H1 (cell line): Measurements from ENCODE around the gene TEX14. TPM values are rescaled to one million over a fixed set of nuclear protein-coding genes. Genes with fewer than 3 reads are reported as not detected.

Experiments
- CTCF ChIA-PET: fragments of 300-600 bp; sonication (Branson Sonifier 250); formaldehyde crosslinking; loops from one replicate; lab custom pipeline; 2021; ENCODE audit not compliant: partially characterized antibody; lab: Charles Lee
- POLR2A ChIA-PET: fragments of 300-600 bp; sonication (Branson Sonifier 250); formaldehyde crosslinking; loops from one replicate; lab custom pipeline; 2021; ENCODE audit warnings: inconsistent platforms; ENCODE audit not compliant: partially characterized antibody; lab: Charles Lee
- DNase-seq, 2 experiments: peaks; one replicate each; pipeline versions ENCODE4 v3.0.0 to v3.0.0-alpha.2; 2010 to 2022; ENCODE audit warnings: low spot score in 2 of 2, low read depth in 1 of 2, mixed read lengths in 1 of 2
- FAIRE-seq: peaks from 2 replicates; lab custom pipeline; 2011; peaks lifted over from hg19 to GRCh38; lab: Jason Lieb, UNC
- H2AFZ ChIP-seq: 2 replicates; pipeline ENCODE4 v1.8.1; 2012; ENCODE audit warnings: low read length, inconsistent platforms
- H2AK5ac ChIP-seq: 2 replicates; pipeline ENCODE4 v1.6.1; 2013; ENCODE audit warnings: low read depth, low read length
- H2BK120ac ChIP-seq: replicated peaks from 2 replicates; pipeline ENCODE3; 2013; ENCODE audit warnings: low read depth, low read length, inconsistent platforms
- H2BK12ac ChIP-seq: 2 replicates; pipeline ENCODE4 v1.6.1; 2013; ENCODE audit warnings: low read depth, low read length
- H2BK15ac ChIP-seq: 2 replicates; pipeline ENCODE4 v1.6.1; 2013; ENCODE audit warnings: low read length
- H2BK20ac ChIP-seq: 2 replicates; pipeline ENCODE4 v1.6.1; 2013; ENCODE audit warnings: low read length
- H2BK5ac ChIP-seq: 2 replicates; pipeline ENCODE4 v1.6.1; 2013; ENCODE audit warnings: low read depth, low read length
- H3K14ac ChIP-seq: 2 replicates; pipeline ENCODE4 v1.6.1; 2013; ENCODE audit warnings: inconsistent platforms; ENCODE audit not compliant: insufficient read length
- H3K18ac ChIP-seq: 2 replicates; pipeline ENCODE4 v1.6.1; 2013; ENCODE audit warnings: low read length; ENCODE audit errors: extremely low read depth
- H3K23ac ChIP-seq: 2 replicates; pipeline ENCODE4 v1.6.1; 2013; ENCODE audit warnings: inconsistent platforms; ENCODE audit not compliant: insufficient read length
- H3K23me2 ChIP-seq: 2 replicates; pipeline ENCODE4 v1.6.1; 2013; ENCODE audit warnings: low read depth, low read length
- H3K27ac ChIP-seq: 2 replicates; pipeline ENCODE4 v1.6.1; 2011; ENCODE audit warnings: low read depth, low read length, inconsistent platforms
- H3K27me3 ChIP-seq, 4 experiments: replicated peaks in 1 of 4; 1 replicate in 1 of 4; 2 replicates in 3 of 4; pipeline versions ENCODE4 v1.6.1 to v1.8.1; 2011 to 2013; ENCODE audit warnings: low read length in 3 of 4, mild to moderate bottlenecking in 3 of 4, inconsistent platforms in 2 of 4, mixed read lengths in 2 of 4, moderate library complexity in 1 of 4; ENCODE audit not compliant: control insufficient read depth in 3 of 4, insufficient read depth in 3 of 4; ENCODE audit errors: extremely low read depth in 1 of 4
- H3K36me3 ChIP-seq, 4 experiments: 2 replicates each; pipeline versions ENCODE4 v1.6.1 to v1.8.1; 2011 to 2013; ENCODE audit warnings: mild to moderate bottlenecking in 4 of 4, low read length in 3 of 4, moderate library complexity in 2 of 4, control low read depth in 1 of 4, inconsistent platforms in 1 of 4; ENCODE audit not compliant: insufficient read depth in 4 of 4, control insufficient read depth in 2 of 4
- H3K4ac ChIP-seq: replicated peaks from 2 replicates; pipeline ENCODE3; 2013; ENCODE audit warnings: low read length, low read depth, mixed read lengths, inconsistent platforms; ENCODE audit not compliant: insufficient read length
- H3K4me1 ChIP-seq, 4 experiments: replicated peaks in 1 of 4; 1 replicate in 1 of 4; 2 replicates in 3 of 4; pipeline versions ENCODE4 v1.6.1 to v1.8.1; 2011 to 2013; ENCODE audit warnings: low read length in 3 of 4, inconsistent platforms in 2 of 4, mixed read lengths in 1 of 4; ENCODE audit not compliant: insufficient read depth in 4 of 4, control insufficient read depth in 3 of 4
- H3K4me2 ChIP-seq, 2 experiments: 2 replicates each; pipeline versions ENCODE4 v1.6.1 to v1.8.1; 2011 to 2013; ENCODE audit warnings: low read depth in 2 of 2, low read length in 2 of 2, control low read depth in 1 of 2, inconsistent platforms in 1 of 2, mild to moderate bottlenecking in 1 of 2; ENCODE audit not compliant: insufficient read depth in 1 of 2
- H3K4me3 ChIP-seq, 4 experiments: fragments of 200-600, 300-600 bp in 1 of 4; sonication (generic), shearing (Covaris generic), sonication (Bioruptor Twin) in 1 of 4; 2 replicates each; pipeline versions ENCODE4 v1.5.1 to v1.8.1; 2011 to 2016; ENCODE audit warnings: low read length in 4 of 4, low read depth in 3 of 4, control low read depth in 2 of 4, inconsistent platforms in 2 of 4, mild to moderate bottlenecking in 2 of 4, mixed read lengths in 1 of 4, moderate library complexity in 1 of 4; ENCODE audit not compliant: insufficient read depth in 2 of 4; ENCODE audit errors: extremely low read depth in 1 of 4
- H3K56ac ChIP-seq: replicated peaks from 2 replicates; pipeline ENCODE3; 2013; ENCODE audit warnings: low read depth, mild to moderate bottlenecking, mixed read lengths, low read length, inconsistent platforms; ENCODE audit not compliant: insufficient read length
- H3K79me1 ChIP-seq: 2 replicates; pipeline ENCODE4 v1.6.1; 2013; ENCODE audit warnings: low read depth, low read length, control low read depth
- H3K79me2 ChIP-seq, 2 experiments: 2 replicates each; pipeline versions ENCODE4 v1.6.1 to v1.8.1; 2012 to 2013; ENCODE audit warnings: low read length in 2 of 2, mild to moderate bottlenecking in 2 of 2, inconsistent platforms in 1 of 2; ENCODE audit not compliant: insufficient read depth in 2 of 2, control insufficient read depth in 1 of 2
- H3K9ac ChIP-seq, 4 experiments: replicated peaks in 1 of 4; 1 replicate in 1 of 4; 2 replicates in 3 of 4; pipeline versions ENCODE4 v1.6.1 to v1.8.1; 2011 to 2013; ENCODE audit warnings: low read depth in 3 of 4, low read length in 3 of 4, control low read depth in 2 of 4, mild to moderate bottlenecking in 2 of 4, moderate library complexity in 2 of 4, inconsistent platforms in 1 of 4; ENCODE audit errors: extremely low read depth in 1 of 4
- H3K9me3 ChIP-seq, 2 experiments: 2 replicates each; pipeline versions ENCODE4 v1.6.1 to v1.8.1; 2012 to 2013; ENCODE audit warnings: mild to moderate bottlenecking in 2 of 2, moderate library complexity in 2 of 2, control low read depth in 1 of 2, inconsistent platforms in 1 of 2, low read depth in 1 of 2, low read length in 1 of 2, mixed read lengths in 1 of 2; ENCODE audit not compliant: insufficient read depth in 2 of 2
- H4K20me1 ChIP-seq, 2 experiments: replicated peaks in 1 of 2; 2 replicates each; pipeline versions ENCODE3 to v1.8.1; 2011 to 2013; ENCODE audit warnings: inconsistent platforms in 2 of 2, low read length in 2 of 2, mild to moderate bottlenecking in 1 of 2; ENCODE audit not compliant: insufficient read depth in 2 of 2, control insufficient read depth in 1 of 2
- H4K5ac ChIP-seq: 2 replicates; pipeline ENCODE4 v1.6.1; 2013; ENCODE audit warnings: low read length, low read depth, mixed read lengths, inconsistent platforms; ENCODE audit not compliant: insufficient read length
- H4K8ac ChIP-seq: 2 replicates; pipeline ENCODE4 v1.8.0; 2013; ENCODE audit warnings: mild to moderate bottlenecking, moderate library complexity, low read length, inconsistent platforms; ENCODE audit not compliant: insufficient read depth; ENCODE audit errors: extremely low read depth
- H4K91ac ChIP-seq: replicated peaks from 2 replicates; pipeline ENCODE3; 2013; ENCODE audit warnings: low read length, mixed read lengths, inconsistent platforms; ENCODE audit not compliant: insufficient read length
- TAF7 ChIP-seq: optimal IDR thresholded peaks from 2 replicates; pipeline ENCODE3; 2011; ENCODE audit warnings: low read depth, mild to moderate bottlenecking, inconsistent platforms, low read length, moderate library complexity, borderline replicate concordance
- WGBS, 2 experiments: shearing (Covaris generic) in 1 of 2; methylation state at CpG; one replicate each; pipeline versions ENCODE4 v1.1.6 to v1.1.7; 2013 to 2015; ENCODE audit warnings: low lambda C conversion rate in 2 of 2, mixed read lengths in 2 of 2, inconsistent platforms in 1 of 2, low coverage in 1 of 2, missing lambda C conversion rate in 1 of 2; ENCODE audit not compliant: insufficient replicate concordance in 2 of 2, insufficient coverage in 1 of 2, insufficient read length in 1 of 2; ENCODE audit errors: extremely low coverage in 1 of 2, missing lambda C conversion rate in 1 of 2; 5-methylcytosine and 5-hydroxymethylcytosine counted together
- polyA plus RNA-seq, 7 experiments: library from polyadenylated mRNA; depleted of rRNA in 3 of 7; stranded (reverse) in 5 of 7; unstranded in 2 of 7; fragments of >200 nt in 5 of 7; fragments of 200-250 nt in 2 of 7; gene quantifications; 1 replicate in 5 of 7; 2 replicates in 1 of 7; 4 replicates in 1 of 7; pipeline versions ENCODE4 v1.2.1 to v1.2.3, GENCODE V29; 2011 to 2013; ENCODE audit warnings: missing spikeins in 2 of 7, mixed read lengths in 2 of 7
- total RNA-seq: library from RNA; stranded (reverse); fragmentation: NEBNext Ultra II Directional; extraction: Animal tissue kit (Norgen Biotek cat#: 25700); gene quantifications from 2 replicates; pipeline ENCODE4 v1.2.1, GENCODE V29; 2021

TEX14 gene
- total and polyA plus RNA-seq, 2 of the 8 experiments (the other 6 are each of a cell fraction or from before 2014, with no cell fraction given) = 0.83 to 2.5 TPM

- POLR2A ChIA-PET = interaction anchor here (1.2 to 2.3 kb wide), 2 partner anchors 9 to 53 kb away, joined by 4 to 15 read pairs; partner anchors contain the start of gene RAD51C
- no peaks in the 10 kb centered on the region for H3K36me3 ChIP-seq
- H3K9me3 ChIP-seq = no peaks in the 10 kb centered on the region
- DNase-seq = no peak
- H2BK5ac ChIP-seq = no peak overlapping the region
- no peaks in the 10 kb centered on the region for H3K79me2 ChIP-seq
- no peak overlapping the region for H3K14ac ChIP-seq
- no peak overlapping the region for H2BK15ac ChIP-seq
- no peak for FAIRE-seq
- no peaks in the 10 kb centered on the region for H3K4me1 ChIP-seq
- no peak overlapping the region for H3K18ac ChIP-seq
- H3K23ac ChIP-seq = no peak overlapping the region
- H3K4me2 ChIP-seq = no peak overlapping the region
- no peak overlapping the region for H2BK12ac ChIP-seq
- H3K4me3 ChIP-seq = no peak overlapping the region
- no peaks in the 10 kb centered on the region for H3K27me3 ChIP-seq
- H3K9ac ChIP-seq = no peak overlapping the region
- 89% methylated on average over 10 of the region's 10 CpGs; no CpG with 5 or more reads in 1 of the 2 experiments for WGBS, 2 experiments
- no peak overlapping the region for H2BK120ac ChIP-seq
- CTCF ChIA-PET = interaction anchor here (0.7 kb wide), 1 partner anchor 96 kb away, joined by 3 read pairs; no protein-coding TSS in a partner anchor
- H3K79me1 ChIP-seq = no peaks in the 10 kb centered on the region
- H3K27ac ChIP-seq = no peak overlapping the region
- H4K8ac ChIP-seq = no peak overlapping the region
- no peaks in the 10 kb centered on the region for H4K20me1 ChIP-seq
- no peaks in the 10 kb centered on the region; the same call in 1 of the 2 replicates for H3K23me2 ChIP-seq
- no peak overlapping the region for H3K56ac ChIP-seq
- no peak overlapping the region for H4K5ac ChIP-seq
- H2AFZ ChIP-seq = no peak overlapping the region
- no peak overlapping the region for H4K91ac ChIP-seq
- no peak overlapping the region for H3K4ac ChIP-seq
- no peak overlapping the region for H2AK5ac ChIP-seq
- no peak overlapping the region for H2BK20ac ChIP-seq
- no peak for TF ChIP-seq TAF7
Observed at GRCh38 chr17:58684003-58684402, 7.8 kb downstream of the TEX14 start.
